Endometrial microvascular endothelial cells (primary cell): ENCODE results near the gene TRANK1. TPM values are rescaled to one million over a fixed set of nuclear protein-coding genes. Genes with fewer than 3 reads are reported as not detected.
"Not testable (repeated sequence)": the region's sequence is repeated elsewhere in the genome, so short reads cannot be mapped to it uniquely, and the experiment has no call there.

Experiments
- in situ Hi-C: cut with HindIII; loops from 2 replicates; pipeline ENCODE4 v1.10.0; 2017; ENCODE audit warnings: low sequenced_read_pairs, low pct_unique_long_range_greater_than_20kb; ENCODE audit errors: inconsistent ontology term
- total RNA-seq: library from RNA; depleted of rRNA; stranded (reverse); fragments of >200 nt; gene quantifications from one replicate; pipeline ENCODE4 v1.2.3, GENCODE V29; 2015; ENCODE audit errors: inconsistent ontology term

The TRANK1 gene
- total RNA-seq, 1 donor from 2014 or later, result 6.2 TPM

- in situ Hi-C loops, result no loop called here
These were observed 15.0 kb upstream of the TRANK1 start for GRCh38 chr3:36959821-36960220.

DNA sequence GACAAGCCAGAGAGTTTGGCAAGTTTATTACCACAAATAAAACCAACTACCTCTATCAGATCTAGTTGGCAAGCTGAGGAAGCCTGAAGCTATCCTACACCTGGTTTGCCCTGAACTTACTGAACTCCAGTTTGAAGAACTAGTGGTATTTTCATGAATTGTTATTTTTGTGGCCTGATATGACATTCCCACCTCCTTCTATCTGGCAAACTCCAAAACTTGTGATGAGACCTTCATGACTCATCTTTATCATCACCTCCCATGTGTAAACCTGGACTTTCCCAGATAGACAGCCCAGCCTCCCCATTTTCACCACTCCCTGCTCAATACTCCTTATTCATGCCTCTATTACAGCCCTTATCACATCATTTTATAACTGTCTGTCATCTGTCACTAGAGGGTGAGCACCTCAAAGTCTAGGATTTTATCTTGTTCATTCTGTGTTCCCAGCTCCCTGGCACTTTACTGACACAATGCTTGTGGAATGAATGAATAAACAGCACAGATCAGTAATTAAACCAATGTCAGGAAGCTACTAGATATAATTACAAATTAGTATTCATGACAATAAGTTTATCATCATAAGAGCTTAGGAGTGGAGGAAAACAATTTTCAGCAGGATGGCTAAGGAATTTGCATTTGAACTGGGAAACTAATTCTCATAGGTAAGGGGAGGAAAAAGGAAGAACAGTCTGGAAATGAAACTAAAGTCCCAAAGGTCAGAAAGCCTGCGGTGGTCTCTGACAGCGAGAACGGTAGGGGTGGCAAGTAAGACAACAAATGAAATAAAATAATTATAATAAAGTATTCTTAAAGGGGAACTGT lies 13.2 kb upstream of the TRANK1 start:
- in situ Hi-C loops, result no loop called here

DNA sequence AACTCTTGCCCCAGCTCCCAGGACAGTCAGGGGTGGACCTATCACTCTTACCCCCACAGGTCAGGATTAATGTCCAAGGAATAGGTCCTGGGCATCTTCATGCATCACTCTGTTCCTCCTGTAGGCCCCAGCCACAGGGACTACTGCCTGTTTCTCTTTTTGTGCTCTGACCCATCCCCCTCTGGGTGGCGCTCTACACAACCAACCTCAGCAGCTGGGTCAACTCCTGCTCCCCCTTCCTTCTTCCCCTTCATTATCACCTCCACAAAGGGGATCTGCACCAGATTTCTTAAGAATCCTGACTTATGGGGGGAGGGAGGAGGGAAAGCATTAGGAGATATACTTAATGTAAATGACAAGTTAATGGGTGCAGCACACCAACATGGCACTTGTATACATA lies 12.2 kb upstream of the TRANK1 start:
- in situ Hi-C loops, result no loop called here

DNA sequence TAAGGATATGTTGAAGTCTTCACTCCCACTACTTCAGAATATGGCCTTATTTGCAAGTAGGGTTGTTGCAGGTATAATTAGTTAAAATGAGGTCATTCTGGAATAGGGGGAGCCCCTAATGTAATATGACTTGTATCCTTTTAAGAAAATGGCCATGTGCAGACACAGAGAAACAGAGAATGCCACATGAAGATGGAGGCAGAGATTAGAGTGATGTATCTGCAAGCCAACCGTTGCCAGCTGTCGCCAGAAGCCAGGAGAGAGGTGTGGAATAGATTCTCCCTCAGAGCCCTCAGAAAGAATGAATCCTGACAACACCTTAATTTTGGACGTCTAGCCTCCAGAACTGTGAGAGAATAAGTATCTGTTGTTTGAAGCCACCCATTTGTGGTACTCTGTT lies 11.3 kb upstream of the TRANK1 start:
- in situ Hi-C loops, result no loop called here

DNA sequence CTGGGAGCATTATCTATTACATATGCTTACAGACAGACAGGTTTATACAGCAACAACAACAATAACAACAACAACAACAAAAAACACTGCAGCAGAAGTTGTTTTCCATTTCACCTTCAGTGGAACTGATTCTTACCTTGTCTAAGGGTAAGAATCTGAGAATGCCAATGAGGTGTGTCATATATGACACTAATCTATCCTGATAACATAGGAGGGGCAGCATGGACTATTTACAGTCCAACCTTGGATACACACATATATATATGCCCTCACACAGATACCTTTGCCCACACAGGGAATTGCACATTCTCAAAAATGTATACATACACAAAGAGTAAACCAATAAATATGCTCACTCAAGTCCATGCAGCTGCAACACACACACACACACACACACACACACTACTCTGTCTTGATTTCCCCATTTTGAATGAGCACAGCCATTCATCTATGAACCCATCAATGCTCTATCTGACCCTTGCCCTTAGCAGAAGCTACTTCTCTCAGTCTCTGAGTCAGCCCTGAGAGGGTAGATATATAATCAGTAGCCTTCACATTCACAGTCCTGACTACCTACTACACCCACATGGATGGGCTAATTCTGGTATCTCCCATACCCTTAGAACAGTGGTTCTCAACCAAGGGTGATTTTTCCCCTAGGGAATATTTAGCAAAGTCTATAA lies 9.7 kb upstream of the TRANK1 start:
- in situ Hi-C loops, result no loop called here

DNA sequence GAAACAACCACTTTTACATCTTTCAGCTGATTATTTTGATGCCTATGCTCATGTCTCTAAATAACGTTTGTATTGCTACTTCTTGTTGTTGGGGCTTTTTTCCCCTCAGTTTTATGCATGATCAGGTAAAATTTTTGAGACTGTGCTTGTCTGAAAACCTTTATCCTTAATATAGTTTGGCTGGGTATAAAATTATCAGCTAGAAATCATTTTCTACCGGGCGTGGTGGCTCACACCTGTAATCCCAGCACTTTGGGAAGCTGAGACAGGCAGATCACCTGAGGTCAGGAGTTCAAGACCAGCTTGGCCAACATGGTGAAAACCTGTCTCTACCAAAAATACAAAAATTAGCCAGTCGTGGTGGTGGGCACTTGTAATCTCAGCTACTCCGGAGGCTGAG lies 3.0 kb upstream of the TRANK1 start:
- in situ Hi-C loops, result not testable (repeated sequence)

DNA sequence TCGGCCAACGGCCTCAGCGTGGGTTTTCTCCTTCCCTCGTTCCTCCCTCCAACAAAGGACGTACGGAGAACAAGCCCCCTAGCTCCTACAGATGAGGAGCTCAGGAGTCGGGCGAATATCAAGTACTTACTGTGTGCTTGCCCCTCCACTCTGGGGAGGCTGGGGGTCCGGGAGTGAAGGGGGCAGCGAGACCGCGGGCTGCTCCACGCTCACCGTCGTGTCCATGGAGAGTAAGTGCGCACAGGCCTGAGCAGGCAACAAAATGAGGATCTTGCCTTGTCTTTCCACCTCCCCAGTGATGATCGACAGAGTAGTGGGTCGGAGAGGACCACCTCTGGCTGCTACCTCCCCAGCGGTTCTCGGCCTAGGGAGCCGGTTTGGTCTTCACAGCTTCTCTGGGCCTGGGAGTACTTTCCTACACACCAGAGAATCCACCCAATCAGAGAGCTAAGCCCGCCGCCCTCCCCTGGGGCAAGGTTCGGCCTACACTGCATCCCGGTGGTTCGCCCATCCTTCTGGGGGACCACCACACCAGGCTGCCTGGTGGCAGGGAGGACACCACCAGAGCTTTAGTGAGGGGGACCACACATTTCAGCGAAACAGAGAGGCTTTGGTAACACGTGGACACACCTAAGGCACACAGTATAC lies 603 bp upstream of the TRANK1 start:
- in situ Hi-C loops, result no loop called here

- in situ Hi-C loops, result no loop called here
These were observed 728 bp downstream of the TRANK1 start for GRCh38 chr3:36944012-36944640.

DNA sequence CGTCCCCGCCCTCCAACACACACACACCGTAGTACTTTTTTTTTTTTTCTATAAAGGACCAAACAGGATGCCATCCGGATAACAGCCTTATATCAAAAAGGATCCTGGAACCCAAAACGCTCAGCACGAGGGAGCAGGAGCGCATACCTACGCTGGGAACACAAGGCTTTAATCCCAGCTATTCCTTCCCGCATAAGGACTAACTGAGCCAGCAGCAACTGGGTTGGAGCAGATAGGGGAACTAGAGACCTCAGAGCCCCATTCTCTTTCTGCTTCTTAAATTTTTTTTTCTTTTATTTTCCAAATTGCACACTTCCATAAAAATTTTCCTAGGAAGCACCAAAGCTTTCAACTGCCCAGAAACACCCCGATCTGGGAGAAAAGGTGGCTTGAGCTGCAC lies 1.3 kb downstream of the TRANK1 start:
- in situ Hi-C loops, result no loop called here

- in situ Hi-C loops, result no loop called here
These were observed 2.1 kb downstream of the TRANK1 start for GRCh38 chr3:36942638-36943248.

DNA sequence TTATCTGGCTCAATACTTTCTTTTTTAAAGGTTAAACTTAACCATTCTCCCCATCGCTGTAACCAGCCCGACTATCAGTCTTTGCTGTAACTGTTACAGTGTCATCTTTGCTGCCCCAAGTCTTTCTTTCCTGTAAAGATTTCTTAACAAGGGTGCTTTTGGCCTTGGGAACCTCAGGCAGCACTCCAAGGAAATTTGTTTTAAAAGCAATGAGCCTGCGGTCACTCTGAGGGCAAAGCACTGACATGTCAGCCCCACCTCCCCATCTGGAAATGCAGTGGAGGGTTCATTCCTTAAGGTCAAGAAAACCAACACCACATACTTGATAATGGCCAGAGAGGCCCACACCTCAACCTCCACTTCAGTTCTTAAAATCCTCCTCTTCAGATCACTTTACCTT lies 3.2 kb downstream of the TRANK1 start:
- in situ Hi-C loops, result no loop called here

GRCh38 chr3:36941162-36941561 lies 3.7 kb downstream of the TRANK1 start:
- in situ Hi-C loops, result no loop called here

- in situ Hi-C loops, result no loop called here
These were observed 7.4 kb downstream of the TRANK1 start for GRCh38 chr3:36937492-36937891.

DNA sequence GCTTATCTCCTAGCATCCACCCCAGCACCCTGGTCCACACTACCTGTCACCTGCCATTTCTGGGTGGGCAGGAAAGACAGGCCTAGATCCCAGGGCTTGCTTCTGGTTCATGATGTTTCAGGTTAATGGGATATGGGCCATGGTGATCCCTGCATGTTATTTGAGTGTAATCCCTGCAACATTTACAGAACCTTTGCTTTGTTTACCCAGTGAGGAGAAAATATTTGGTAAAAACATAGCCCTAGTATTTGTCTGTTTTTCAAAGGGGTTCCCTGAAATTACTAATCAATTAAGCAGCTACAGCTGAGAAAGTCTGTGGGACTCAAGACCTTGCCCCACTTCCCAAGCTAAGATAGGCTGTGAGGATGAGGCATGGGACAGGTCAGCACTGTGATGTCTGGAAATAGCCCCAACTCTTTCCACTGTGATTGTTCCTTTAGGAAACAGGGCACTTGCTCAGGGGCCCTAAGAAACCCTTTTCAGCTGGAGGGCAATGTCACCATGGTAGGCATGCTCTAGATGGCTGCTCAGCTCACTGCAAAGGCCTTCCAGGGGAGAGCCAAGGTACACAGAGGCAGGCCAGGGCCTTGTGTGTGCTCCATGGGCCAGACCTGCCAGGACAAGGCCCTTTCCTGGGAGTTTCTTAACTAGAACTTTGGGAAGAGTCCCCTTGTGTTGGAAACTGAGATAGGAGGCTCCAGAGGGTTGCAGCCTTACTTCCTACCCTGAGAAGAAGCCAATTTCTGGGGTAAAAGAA lies 11.1 kb downstream of the TRANK1 start:
- in situ Hi-C loops, result no loop called here

DNA sequence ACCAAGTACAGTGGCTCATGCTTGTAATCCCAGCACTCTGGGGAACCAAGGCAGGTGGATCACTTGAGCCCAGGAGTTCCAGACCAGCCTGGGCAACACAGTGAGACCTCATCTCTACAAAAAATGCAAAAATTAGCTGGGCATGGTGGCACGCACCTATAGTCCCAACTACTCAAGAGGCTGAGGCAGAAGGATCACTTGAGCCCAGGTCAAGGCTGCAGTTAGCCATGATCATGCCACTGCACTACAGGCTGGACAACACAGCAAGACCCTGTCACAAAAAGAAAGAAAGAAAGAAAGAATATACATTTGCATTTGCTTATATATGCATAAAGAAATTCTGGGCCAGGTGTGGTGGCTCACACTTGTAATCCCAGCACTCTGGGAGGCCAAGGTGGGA lies 13.4 kb downstream of the TRANK1 start:
- in situ Hi-C loops, result not testable (repeated sequence)

- in situ Hi-C loops, result no loop called here
These were observed 16.6 kb downstream of the TRANK1 start for GRCh38 chr3:36928220-36928619.

GRCh38 chr3:36926292-36926897 lies 18.5 kb downstream of the TRANK1 start:
- in situ Hi-C loops, result no loop called here
